Measurements from ENCODE around the gene STOML2.
A peak's percentile ranks its signal among the peaks of the same experiment; 100 is the strongest.

The STOML2 gene

DNA sequence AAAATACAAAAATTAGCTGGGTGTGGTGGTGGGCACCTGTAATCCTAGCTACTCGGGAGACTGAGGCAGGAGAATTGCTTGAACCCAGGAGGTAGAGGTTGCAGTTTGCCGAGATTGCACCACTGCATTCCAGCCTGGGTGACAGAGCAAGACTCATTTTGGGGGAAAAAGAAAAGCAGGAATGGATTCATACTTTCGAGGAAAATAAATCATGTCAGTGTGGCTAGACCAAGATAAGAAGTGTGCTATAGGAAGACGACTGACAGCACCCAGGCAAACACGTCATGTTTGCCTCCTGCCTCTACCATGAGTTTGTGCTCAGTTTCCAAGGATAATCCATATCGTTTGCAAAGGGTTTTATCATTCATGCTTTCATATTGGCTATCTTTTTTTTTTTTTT is 32.0 kb upstream of the STOML2 start:
- TF ChIP-seq CTCF (IDR thresholded peaks at IDR 0.05; ENCODE audit: insufficient read depth, low read length, missing control alignments) = no peak
- CTCF ChIA-PET = no interaction called here
- POLR2A ChIA-PET = no interaction called here
- no peak overlapping the region for H3K4me3 ChIP-seq (ENCODE audit: low read depth, low read length)
- no peak for DNase-seq (ENCODE audit: low read depth, low spot score)

DNA sequence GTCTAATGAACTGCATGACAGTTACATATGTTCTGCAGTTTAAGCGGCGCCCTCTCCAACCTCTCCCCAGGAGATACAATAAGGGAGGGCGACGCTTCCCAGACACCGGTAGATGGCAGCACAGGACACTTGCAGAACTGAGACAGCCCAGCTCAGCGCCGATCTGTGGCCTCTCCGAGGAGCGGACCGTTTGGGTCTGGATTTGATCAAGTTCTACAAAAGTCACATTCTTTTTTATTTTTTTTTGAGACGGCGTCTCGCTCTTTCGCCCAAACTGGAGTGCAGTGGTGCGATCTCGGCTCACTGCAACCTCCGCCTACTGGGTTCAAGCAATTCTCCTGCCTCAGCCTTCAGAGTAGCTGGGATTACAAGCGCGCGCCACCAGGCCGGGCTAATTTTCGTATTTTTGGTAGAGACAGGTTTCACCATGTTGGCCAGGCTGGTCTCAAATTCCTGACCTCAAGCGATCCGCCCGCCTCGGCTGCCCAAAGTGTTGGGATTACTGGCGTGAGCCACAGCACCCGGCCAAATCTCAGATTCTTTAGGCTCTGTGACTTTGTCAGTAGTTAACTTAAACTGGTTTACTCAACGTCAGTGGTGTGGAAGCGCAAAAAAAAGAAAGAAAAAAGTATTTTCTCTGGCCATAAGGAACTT is 14.1 kb upstream of the STOML2 start:
- POLR2A ChIA-PET = no interaction called here
- DNase-seq (ENCODE audit: low read depth, low spot score) = peak; percentile 63
- CTCF ChIA-PET = interaction anchor here (0.5 to 15.9 kb wide), 29 partner anchors 9 to 438 kb away, joined by 3 to 181 read pairs (median 5); partner anchors contain the start of genes PIGO and UNC13B
- peak; percentile 98 for TF ChIP-seq CTCF (IDR thresholded peaks at IDR 0.05; ENCODE audit: insufficient read depth, low read length, missing control alignments)
- H3K4me3 ChIP-seq (ENCODE audit: low read depth, low read length) = peak overlapping the region; percentile 99

DNA sequence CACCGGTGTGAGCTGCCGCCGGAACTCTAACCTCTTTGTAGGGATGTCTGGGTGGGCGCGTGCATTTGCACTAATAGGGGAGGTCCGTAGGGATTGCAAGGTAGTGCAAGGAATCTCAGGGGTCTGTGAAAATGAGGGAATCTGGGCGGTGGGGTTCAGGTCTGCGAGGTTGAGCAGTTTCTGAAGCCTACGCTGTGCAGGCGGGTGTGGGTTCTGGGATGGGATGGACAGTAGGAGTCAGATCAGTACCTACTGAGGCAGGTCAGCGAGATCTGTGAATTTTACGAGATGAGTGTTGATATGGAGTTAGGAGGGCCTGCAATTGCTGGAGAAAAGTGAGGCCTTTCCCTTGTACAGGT is 13.6 kb upstream of the STOML2 start:
- ChIA-PET CTCF (interaction anchor here (0.8 to 15.9 kb wide), 29 partner anchors 10 to 632 kb away, joined by 3 to 181 read pairs (median 5); partner anchors contain the start of genes PIGO and UNC13B), POLR2A (no interaction called here)
- no peak for DNase-seq (ENCODE audit: low read depth, low spot score)
- TF ChIP-seq CTCF (IDR thresholded peaks at IDR 0.05; ENCODE audit: insufficient read depth, low read length, missing control alignments) = peak; percentile 0
- peak overlapping the region; percentile 99 for H3K4me3 ChIP-seq (ENCODE audit: low read depth, low read length)

GRCh38 chr9:35115680-35116538 is 13.0 kb upstream of the STOML2 start, which contains the start of gene ATOSB:
TSS of gene ATOSB (minus strand) at chr9:35115862. CDS start at chr9:35108274, 7,588 bp downstream.
- peak; percentile 59 for DNase-seq (ENCODE audit: low read depth, low spot score)
- ChIA-PET CTCF (interaction anchor here (0.6 to 15.9 kb wide), 23 partner anchors 10 to 632 kb away, joined by 3 to 181 read pairs (median 5); partner anchors contain the start of genes PIGO and UNC13B), POLR2A (interaction anchor here (1.0 kb wide), 1 partner anchor 44 kb away, joined by 3 read pairs; no protein-coding TSS in a partner anchor)
- TF ChIP-seq CTCF (IDR thresholded peaks at IDR 0.05; ENCODE audit: insufficient read depth, low read length, missing control alignments) = no peak
- H3K4me3 ChIP-seq (ENCODE audit: low read depth, low read length) = peak within 1 kb of the TSS; percentile 99

DNA sequence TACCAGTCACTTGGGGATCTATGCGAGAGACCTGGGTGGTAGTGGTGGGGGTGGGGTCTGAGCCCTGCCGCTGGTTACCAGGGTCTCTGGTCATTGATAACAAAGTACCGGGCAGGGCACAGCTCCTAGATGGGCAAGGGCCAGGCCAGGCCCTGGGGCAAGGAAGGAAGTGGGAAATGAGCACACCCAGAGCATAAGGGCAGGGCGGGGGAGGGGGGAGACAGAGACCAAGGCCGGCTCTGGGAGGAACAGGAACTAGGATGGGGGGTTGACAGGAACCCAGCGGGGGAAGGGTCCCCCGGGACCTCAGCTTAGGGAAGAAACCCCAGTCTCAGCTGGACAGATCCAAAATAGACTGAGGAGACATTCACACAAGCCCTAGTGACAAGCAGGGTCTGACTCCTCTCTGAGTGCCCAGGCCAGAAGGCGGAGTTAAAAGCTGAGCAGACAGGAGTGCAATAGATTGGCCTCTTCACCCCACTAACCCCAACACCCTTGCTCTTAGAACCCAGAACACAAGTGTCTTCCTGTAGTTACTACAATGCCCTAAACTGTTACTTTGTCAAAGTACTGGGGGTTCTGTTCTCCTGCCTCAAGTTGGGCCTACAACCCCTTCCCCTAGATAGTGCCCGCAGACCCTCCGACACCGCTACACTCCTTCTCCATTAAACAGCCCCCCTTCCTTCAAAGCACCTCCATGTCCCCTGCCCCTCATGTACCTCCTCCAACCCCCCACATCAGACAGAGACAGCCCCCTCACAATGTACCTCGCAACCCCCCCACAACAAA is 12.1 kb upstream of the STOML2 start:
- ChIA-PET CTCF (interaction anchor here (0.6 to 15.9 kb wide), 18 partner anchors 8 to 633 kb away, joined by 3 to 181 read pairs (median 4); partner anchors contain the start of genes PIGO, RUSC2 and UNC13B), POLR2A (interaction anchor here (0.7 to 1.7 kb wide), 6 partner anchors 35 to 375 kb away, joined by 3 to 5 read pairs (median 4); partner anchors contain the start of genes FANCG and RUSC2)
- TF ChIP-seq CTCF (IDR thresholded peaks at IDR 0.05; ENCODE audit: insufficient read depth, low read length, missing control alignments) = no peak
- DNase-seq (ENCODE audit: low read depth, low spot score) = no peak
- peak overlapping the region; percentile 99 for H3K4me3 ChIP-seq (ENCODE audit: low read depth, low read length)
